Heart left ventricle (tissue), 13 donors: ENCODE measurements around the gene ECHS1.

ENCODE experiments used
- CTCF ChIP-seq, 12 donors: fragments of 200-600 bp; sonication (generic) in 4 of 12; IDR thresholded peaks; one replicate each; pipeline versions ENCODE4 v1.5.0 to v1.8.0; 2018 to 2022; ENCODE audit warnings: antibody characterized with exemption in 12 of 12, mild to moderate bottlenecking in 5 of 12
- POLR2A ChIP-seq, 2 donors: fragments of 450-650 bp; IDR thresholded peaks; one replicate each; pipeline ENCODE4 v1.6.1; 2017; ENCODE audit warnings: antibody characterized with exemption in 2 of 2, mild to moderate bottlenecking in 2 of 2, moderate library complexity in 2 of 2
- donor health status: ischemic (EF 13 %, LVEDD 7.1; RV severe dilation, severe dysfunction).
- donor health status: DM: no; HTN: yes; CAD: no.
- donor health status: DM: no; HTN: no; CAD: no.
- donor health status: ischemic (EF 25% LVEDD 6.9; RV normal size, moderate dysfunction).
- donor health status: ischemic (EF 25% LVEDD 5.7; RV mildly dilated, moderate dysfunction).
- donor health status: ischemic (EF 35%, LVEDD 5.7; RV mildly dilated, moderate dysfunction).
- donor health status: nonischemic (EF 11% LVEDD 7.7; RV severe dilation, severe dysfunction).
- donor health status: DM: yes; HTN: yes; CAD: no.
- donor health status: PGD.
- donor health status: ischemic (EF 29% LVEDD 5.4; RV normal size, mild dysfunction).
- donor health status: nonischemic (EF 23%, LVEDD 6.1; RV moderate dilation, normal function).

DNA sequence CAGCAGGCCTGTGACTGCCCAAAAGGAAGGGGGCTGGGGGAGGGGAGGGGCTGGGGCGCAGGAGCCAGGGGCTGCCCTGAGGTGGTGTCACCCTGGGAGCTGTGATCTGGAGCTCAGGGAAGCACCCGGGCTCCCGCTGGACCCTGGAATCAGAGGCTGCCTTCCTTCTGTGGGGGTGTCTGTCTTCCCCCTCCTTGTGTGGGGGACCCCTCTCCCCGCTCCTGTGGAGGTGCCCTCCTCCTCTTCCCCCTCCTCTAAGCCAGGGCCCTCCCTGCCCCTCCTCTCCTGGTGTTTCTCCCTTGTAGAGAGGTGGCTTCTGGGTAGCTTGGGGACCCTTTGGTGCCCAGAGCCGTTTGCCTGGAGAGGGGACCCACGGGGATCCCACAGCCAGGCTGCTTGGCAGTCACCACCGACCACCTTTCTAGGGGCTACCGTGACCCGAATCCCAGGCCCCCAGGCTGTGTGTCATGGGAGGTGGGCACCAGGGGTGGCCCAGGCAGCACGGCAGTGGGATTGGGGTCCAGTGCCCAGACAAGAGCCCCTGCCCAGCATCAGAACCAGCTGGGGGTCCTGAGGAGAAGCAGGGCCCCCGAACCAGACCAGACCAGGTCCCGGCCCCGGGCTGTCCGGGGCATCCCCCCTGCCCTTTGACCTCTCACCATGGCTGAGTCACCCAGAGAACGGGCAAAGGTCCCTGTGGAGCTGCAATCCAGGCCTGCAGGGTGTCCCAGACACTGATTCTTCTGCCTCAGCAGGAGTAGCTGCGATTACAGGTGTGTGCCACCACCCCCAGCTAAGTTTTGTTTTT lies 25.2 kb downstream of the ECHS1 start:
- no peak for TF ChIP-seq CTCF (IDR thresholded peaks at IDR 0.05)
- no peak for TF ChIP-seq POLR2A (IDR thresholded peaks at IDR 0.05)
